ENCODE data around the gene SLFN14.
"Not testable (repeated sequence)": the region's sequence is repeated elsewhere in the genome, so short reads cannot be mapped to it uniquely, and the experiment has no call there.

SLFN14 gene

DNA sequence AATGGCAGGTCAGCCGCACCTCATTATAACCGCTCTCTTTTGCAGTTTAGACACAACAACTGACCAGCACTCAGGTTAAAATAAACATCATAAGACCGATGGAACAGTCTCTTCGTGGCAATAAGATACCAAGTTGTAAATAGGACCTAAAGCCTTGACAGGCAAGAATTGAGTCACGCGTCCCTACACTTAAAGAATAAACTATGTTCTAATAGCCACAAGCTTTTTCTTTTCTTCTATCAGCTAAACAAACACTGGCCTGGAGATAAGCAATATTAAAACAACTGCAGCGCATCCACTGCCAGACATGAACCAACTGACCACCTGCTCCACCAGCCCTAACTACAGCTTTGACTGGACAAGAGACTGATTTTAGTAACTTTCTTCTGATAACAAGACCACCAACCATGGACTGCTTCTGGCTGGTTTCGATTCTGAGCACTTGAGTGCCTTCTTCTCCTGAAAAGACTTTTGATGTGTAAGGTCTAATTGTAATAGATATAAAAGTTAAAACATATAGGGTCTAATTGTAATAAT, 40.6 kb downstream of the SLFN14 start:
- DNase-seq = no peak

DNA sequence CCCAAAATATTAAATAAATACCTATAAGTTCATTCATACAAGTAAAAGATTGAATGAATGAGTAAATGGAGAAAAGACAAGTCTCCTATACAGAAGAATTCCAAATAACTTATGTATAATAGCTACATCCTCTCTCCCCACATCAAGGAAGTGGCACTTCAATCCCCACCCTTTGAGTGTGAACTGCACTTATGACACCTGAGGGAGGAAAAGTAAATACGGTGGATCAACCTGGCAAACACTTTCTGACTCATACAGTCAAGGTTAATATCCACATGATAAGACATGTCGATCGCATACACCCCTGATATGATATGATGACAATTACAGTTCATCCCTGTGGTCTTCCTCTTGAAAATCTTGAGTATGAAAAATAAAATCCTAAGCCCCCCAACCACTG, 41.2 kb downstream of the SLFN14 start:
- DNase-seq = no peak

DNA sequence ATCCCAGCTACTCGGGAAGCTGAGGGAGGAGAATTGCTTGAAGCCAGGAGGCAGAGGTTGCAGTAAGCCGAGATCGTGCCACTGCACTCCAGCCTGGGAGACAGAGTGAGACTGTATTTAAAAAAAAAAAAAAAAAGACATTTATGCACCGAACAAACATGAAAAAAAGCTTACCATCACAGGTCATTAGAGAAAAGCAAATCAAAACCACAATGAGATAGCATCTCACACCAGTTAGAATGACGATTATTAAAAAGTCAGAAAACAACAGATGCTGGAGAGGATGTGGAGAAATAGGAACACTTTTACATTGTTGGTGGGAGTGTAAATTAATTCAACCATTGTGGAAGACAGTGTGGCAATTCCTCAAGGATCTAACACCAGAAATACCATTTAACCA, 42.2 kb downstream of the SLFN14 start:
- not testable (repeated sequence) for DNase-seq

DNA sequence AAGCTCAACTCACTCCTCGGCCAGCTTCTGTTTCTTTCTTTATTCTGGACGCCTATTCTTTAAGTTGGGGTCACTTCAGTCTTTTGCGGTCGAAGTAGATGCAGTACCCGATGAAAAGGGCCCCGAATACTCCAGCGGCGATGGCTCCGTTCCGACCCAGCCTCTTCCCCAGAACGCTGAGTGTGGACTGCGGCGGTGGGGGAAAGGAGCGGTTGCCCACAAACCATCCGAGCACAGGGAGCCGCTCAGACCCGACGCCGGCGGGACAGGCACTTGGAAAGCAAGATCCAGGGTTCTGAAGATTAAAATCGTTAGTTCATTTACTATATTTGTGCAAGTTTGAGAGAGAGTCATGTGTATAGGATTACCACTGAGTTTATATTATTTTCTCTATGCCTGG, 45.6 kb downstream of the SLFN14 start:
- no peak for DNase-seq

GRCh38 chr17:35514564-35514963, 46.1 kb downstream of the SLFN14 start:
- DNase-seq = no peak

Measured in GOT3 (cell line).